Natural killer cell treated with Interleukin-12 subunit alpha and Interleukin-12 subunit beta and Interleukin-15 and Interleukin-18, amount 100 ng/mL, for 72 hours (primary cell): ENCODE data around the gene RBM38. TPM values are rescaled to one million over a fixed set of nuclear protein-coding genes. Genes with fewer than 3 reads are reported as not detected.

Source experiments
- ATAC-seq, 2 donors: fragments of 150-1000 bp; cut with Tn5 transposase in 1 of 2; sonication (Bioruptor Pico), chemical (Tn5 transposase) in 1 of 2; 2 replicates each; pipeline ENCODE4 v1.10.0; 2021
- DNase-seq: peaks from one replicate; pipeline ENCODE4 v3.0.0; 2022; ENCODE audit warnings: low spot score
- H3K27ac Mint-ChIP-seq, 2 donors: 1 replicate in 1 of 2; 2 replicates in 1 of 2; pipeline ENCODE4 v1.8.0; 2022; ENCODE audit warnings: mixed read lengths in 2 of 2, mild to moderate bottlenecking in 1 of 2, moderate library complexity in 1 of 2
- H3K27me3 Mint-ChIP-seq, 2 donors: 1 replicate in 1 of 2; 2 replicates in 1 of 2; pipeline ENCODE4 v1.8.0; 2022; ENCODE audit warnings: mixed read lengths in 2 of 2
- H3K36me3 Mint-ChIP-seq: one replicate; pipeline ENCODE4 v1.8.0; 2022; ENCODE audit warnings: mixed read lengths
- H3K4me1 Mint-ChIP-seq, 2 donors: 1 replicate in 1 of 2; 2 replicates in 1 of 2; pipeline ENCODE4 v1.8.0; 2022; ENCODE audit warnings: low read depth in 2 of 2, mixed read lengths in 2 of 2, mild to moderate bottlenecking in 1 of 2
- H3K4me3 Mint-ChIP-seq: one replicate; pipeline ENCODE4 v1.8.0; 2022; ENCODE audit warnings: mixed read lengths
- H3K9me3 Mint-ChIP-seq: 2 replicates; pipeline ENCODE4 v1.8.0; 2022; ENCODE audit warnings: mixed read lengths
- total RNA-seq, 2 donors: library from RNA; stranded (reverse); gene quantifications; one replicate each; pipeline ENCODE4 v1.2.3, GENCODE V29; 2022

The RBM38 gene
- total RNA-seq, 2 donors from 2014 or later: 18.3 to 29.2 TPM

DNA sequence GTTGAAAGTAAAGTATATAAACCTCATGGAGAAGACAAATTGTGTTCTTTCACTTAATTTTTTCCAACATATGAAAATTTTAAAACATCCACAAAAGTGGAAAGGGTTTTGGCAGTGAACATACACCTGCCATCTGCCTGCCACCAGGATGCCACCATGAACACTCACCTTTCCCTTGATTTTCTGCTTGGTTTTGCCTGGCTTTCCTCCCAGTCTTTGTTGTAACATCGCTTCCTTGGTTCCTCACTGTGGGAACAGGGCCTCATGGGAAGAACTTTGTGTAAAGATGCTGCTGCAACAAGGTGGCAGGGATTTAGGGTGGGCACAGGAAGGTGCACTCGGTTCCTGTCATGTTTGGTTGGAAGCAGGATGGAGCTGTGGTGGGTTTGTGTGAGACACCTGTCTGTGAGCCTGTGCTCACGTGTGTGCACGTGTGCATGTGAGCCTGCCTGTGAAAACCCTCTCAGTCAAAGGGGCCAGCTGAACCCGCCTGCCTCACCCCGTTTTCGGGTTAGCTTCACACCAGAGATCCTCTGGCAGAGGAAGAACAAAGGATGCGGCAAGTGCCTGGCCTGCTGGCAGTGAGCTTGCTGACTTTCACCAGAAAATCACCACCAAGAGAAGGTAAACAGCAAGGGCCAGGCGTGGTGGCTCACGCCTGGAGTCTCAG, 11.0 kb upstream of the RBM38 start:
- H3K27me3 Mint-ChIP-seq: no peaks in the 10 kb centered on the region
- DNase-seq (no peak), ATAC-seq (no peak)
- H3K36me3 Mint-ChIP-seq: peaks cover 33% of the 10 kb centered on the region
- peaks cover 55 to 66% of the 10 kb centered on the region in 2 donors for H3K4me1 Mint-ChIP-seq
- H3K9me3 Mint-ChIP-seq: no peaks in the 10 kb centered on the region
- H3K4me3 Mint-ChIP-seq: no peak overlapping the region
- H3K27ac Mint-ChIP-seq: no peak overlapping the region

DNA sequence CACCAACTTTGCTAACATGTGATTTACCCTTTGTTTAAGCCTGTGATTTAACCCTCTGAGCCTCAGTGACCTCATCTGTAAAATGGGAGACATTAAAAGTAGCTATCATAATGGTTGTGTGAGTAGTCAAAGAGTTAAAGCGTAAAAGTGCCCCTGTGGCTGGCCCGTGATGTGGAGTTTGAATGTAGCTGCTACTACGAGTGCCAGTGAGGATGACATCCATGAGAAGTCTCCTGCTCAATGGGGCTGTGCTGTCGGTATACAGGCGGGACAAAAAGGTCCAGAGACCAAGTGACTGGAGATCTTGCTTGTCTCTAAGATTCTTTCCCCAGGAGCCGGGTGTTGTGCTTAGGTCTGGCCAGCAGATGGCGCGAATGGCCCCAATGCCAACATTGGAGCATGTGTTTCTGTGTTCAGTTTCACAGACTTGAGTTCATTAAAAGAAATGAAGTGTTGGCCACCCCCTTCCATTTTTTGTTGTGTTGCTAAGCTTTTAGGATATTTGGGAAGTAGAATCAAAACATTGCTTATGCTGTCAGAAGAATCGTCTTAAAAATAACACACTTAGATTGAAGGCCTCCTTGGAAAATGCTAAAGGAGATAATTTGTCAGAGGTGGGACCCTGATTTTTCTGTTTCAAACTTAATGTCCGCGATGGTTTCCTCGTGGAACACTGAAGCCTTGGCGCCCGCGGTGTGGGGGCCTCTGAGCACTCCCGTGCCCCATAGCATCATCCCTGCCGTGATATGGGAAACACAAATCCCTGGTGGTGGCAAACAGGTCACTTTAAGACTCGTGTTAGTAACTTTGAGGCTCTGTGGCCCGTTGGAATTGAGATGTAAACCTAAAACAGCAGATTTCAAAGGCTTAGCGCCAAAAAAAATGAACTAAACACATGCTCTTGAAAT, 9.3 kb upstream of the RBM38 start:
- H3K36me3 Mint-ChIP-seq: peaks cover 21% of the 10 kb centered on the region
- H3K27ac Mint-ChIP-seq: peak overlapping the region in 1 of 2 donors; percentile 37

DNA sequence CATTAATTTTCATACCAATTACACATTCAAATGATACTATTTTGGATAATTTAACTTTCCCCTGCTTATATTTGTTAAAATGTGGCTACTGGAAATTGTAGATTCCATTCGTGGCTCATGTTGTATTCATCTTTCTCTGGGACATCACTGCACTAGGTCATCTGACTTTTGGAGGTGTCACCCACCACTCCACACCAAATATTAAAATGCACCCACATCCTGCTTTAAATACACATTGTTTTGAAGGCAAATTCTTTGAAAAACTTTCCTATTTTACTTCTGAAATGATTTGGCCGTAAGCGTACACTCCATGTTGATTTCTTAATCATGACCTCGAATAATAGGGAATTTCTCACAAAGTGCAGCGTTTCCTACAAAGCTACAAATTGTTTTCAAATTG, 8.7 kb upstream of the RBM38 start:
- DNase-seq (peak; percentile 52), ATAC-seq (no peak)
- Mint-ChIP-seq H3K4me3 (no peak overlapping the region), H3K27me3 (no peaks in the 10 kb centered on the region), H3K4me1 (peaks cover 51 to 59% of the 10 kb centered on the region in 2 donors), H3K27ac (peak overlapping the region in 1 of 2 donors; percentile 37), H3K9me3 (no peaks in the 10 kb centered on the region), H3K36me3 (peaks cover 14% of the 10 kb centered on the region)

More for the DNA sequence above, 9.3 kb upstream of the RBM38 start:
- Mint-ChIP-seq H3K4me1 (peaks cover 55 to 66% of the 10 kb centered on the region in 2 donors), H3K9me3 (no peaks in the 10 kb centered on the region), H3K27me3 (no peaks in the 10 kb centered on the region), H3K4me3 (no peak overlapping the region)
- peak; percentile 74 for DNase-seq
- ATAC-seq: peak; percentile 56 to 63

DNA sequence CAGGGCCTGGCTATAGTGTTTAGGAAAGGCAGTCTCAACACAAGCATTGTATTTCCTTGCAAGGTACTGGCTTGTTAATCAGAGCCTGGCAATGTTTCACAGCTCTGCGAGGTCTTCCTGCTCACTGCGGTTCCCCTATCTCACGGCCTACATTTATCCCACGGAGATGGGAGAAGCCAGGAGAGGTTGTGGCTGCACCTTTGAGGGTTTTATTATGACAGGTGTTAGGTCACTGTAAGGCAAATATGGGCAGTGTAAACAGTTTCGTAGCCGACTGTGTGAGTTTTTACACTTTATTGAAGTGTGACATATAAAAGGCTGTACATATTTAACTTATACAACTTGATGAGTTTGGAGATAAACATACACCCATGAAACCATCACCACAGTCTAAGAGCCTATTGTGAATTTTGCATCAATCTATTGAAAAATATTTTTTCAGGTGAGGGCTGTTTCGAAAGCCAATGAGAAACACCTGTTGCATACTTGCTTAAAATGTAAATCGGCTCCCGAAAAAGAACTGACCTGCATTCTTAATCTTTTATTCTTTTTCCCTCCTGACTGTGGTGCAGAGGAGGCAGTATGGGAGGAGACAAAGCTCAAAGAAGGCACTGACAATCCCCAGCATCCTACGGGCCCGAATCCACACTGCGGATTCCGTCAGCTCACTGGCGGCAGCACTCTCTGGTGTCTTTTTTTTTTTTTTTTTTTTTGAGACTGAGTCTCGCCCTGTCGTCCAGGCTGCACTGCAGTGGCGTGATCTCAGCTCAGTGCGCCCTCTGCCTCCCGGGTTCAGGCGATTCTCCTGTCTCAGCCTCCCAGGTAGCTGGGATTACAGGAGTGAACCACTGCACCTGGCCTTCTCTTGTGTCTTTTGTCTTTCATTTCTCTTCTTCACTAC, 7.5 kb upstream of the RBM38 start:
- H3K27ac Mint-ChIP-seq: peak overlapping the region; percentile 10 to 30

DNA sequence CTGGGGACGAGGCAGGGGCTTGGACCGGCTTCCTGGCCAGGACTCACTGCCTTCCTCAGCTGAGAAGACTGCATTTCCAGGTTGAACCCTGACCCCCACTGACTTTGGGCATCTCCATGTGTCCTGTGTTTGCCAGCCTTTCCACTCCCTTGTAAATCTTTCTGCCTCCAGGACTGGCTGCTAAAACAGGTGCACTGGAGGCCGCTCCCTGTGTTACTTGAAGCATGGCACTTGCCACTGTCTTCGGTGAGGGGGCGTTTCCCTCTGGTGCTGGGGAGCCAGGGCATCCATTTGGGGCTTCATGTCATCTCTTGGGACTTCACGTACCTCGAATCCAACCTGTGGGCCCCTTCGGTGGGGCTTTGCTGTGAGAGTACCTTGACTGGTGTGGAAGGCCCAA, 6.7 kb upstream of the RBM38 start:
- DNase-seq (peak; percentile 40), ATAC-seq (no peak)
- peaks cover 36 to 42% of the 10 kb centered on the region in 2 donors for H3K4me1 Mint-ChIP-seq
- H3K9me3 Mint-ChIP-seq: no peaks in the 10 kb centered on the region
- H3K36me3 Mint-ChIP-seq: peaks cover 5% of the 10 kb centered on the region
- H3K4me3 Mint-ChIP-seq: no peak overlapping the region
- H3K27ac Mint-ChIP-seq: peak overlapping the region in 1 of 2 donors; percentile 30
- H3K27me3 Mint-ChIP-seq: no peaks in the 10 kb centered on the region

More for the DNA sequence above, 7.5 kb upstream of the RBM38 start:
- Mint-ChIP-seq H3K27me3 (no peaks in the 10 kb centered on the region), H3K4me1 (peaks cover 42 to 47% of the 10 kb centered on the region in 2 donors), H3K36me3 (peaks cover 8% of the 10 kb centered on the region), H3K9me3 (no peaks in the 10 kb centered on the region), H3K4me3 (no peak overlapping the region)
- DNase-seq (peak; percentile 8), ATAC-seq (no peak)

DNA sequence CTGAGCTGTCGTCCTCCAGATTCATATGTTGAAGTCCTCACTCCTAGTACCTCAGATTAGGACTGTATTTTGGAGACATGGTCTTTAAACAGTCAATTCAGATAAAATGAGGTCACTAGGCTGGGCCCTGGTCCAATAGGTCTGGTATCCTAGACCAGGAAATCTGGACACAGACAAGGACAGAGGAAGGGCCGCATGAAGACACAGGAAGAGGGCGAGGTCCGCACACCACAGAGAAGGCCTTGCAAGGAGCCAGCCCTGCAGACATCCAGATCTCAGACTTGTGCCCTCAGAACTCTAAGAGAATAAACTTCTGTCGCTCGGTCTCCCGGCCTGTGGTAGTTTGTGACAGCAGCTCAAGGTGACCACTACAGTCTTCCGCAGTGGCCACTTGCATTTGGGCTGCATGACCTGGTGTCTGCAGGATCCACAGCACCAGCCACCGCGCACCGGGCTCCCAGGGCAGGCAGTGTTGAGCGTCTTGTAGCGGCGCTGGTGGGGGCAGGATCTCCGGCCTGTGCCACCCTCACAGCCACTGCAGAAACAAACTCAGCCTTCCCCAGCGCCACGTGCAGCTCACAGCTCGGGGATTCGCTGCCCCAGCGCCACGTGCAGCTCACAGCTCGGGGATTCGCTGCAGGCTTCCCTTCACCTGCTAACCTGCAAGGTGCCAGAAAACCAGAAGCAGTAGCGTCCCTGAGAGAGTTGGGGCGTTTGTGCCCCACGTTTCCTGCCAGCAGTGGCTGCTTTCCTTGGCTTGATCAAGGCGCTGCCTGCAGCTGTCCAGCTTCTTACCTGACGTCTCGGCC, 6.0 kb upstream of the RBM38 start:
- Mint-ChIP-seq H3K4me1 (peaks cover 32 to 39% of the 10 kb centered on the region in 2 donors), H3K4me3 (no peak overlapping the region), H3K27ac (peak overlapping the region in 1 of 2 donors; percentile 30), H3K27me3 (no peaks in the 10 kb centered on the region), H3K36me3 (no peaks in the 10 kb centered on the region), H3K9me3 (no peaks in the 10 kb centered on the region)
- DNase-seq: peak; percentile 47
- no peak for ATAC-seq

DNA sequence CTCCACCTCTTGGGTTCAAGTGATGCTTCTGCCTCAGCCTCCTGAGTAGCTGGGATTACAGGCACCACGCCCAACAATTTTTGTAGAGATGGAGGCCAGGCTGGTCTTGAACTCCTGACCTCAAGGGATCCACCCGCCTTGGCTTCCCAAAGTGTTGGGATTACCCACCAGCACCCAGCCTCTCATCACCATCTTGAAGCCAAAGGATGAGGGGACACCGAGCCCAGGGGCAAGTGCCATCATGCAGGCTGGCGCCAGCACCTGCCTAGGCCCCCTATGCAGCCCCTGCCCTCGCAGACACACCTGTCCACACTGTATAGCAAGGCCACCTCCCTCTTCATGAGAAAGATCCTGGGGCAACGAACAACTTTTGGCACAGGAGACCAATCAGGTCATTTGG, 5.3 kb upstream of the RBM38 start:
- no peaks in the 10 kb centered on the region for H3K9me3 Mint-ChIP-seq
- DNase-seq (peak; percentile 41), ATAC-seq (no peak)
- peaks cover 35 to 41% of the 10 kb centered on the region in 2 donors for H3K4me1 Mint-ChIP-seq
- H3K36me3 Mint-ChIP-seq: no peaks in the 10 kb centered on the region
- H3K27ac Mint-ChIP-seq: no peak overlapping the region
- H3K27me3 Mint-ChIP-seq: no peaks in the 10 kb centered on the region
- no peak overlapping the region for H3K4me3 Mint-ChIP-seq

DNA sequence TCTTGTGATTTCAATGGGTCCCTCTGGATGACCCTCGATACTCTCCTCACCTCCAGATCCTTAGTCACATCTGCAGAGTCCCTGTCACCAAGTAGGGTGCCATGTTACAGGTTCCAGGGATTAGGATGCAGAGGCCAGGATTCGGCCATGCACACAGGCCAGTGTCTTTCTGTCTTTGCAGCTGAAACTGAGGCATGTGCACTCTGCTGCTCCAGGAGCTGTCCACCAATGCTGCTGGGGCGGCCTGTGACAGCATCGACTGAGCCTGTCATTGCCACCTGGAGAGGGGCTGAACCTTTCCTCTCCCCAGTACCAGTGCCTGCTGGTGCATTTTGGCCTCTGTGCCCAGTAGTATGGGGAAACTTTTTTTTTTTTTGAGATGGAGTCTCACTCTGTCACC, 4.4 kb upstream of the RBM38 start:
- no peaks in the 10 kb centered on the region for H3K36me3 Mint-ChIP-seq
- ATAC-seq (no peak), DNase-seq (peak; percentile 13)
- H3K4me1 Mint-ChIP-seq: peaks cover 33 to 38% of the 10 kb centered on the region in 2 donors
- no peaks in the 10 kb centered on the region for H3K27me3 Mint-ChIP-seq
- H3K9me3 Mint-ChIP-seq: no peaks in the 10 kb centered on the region
- no peak overlapping the region for H3K27ac Mint-ChIP-seq
- no peak overlapping the region for H3K4me3 Mint-ChIP-seq

DNA sequence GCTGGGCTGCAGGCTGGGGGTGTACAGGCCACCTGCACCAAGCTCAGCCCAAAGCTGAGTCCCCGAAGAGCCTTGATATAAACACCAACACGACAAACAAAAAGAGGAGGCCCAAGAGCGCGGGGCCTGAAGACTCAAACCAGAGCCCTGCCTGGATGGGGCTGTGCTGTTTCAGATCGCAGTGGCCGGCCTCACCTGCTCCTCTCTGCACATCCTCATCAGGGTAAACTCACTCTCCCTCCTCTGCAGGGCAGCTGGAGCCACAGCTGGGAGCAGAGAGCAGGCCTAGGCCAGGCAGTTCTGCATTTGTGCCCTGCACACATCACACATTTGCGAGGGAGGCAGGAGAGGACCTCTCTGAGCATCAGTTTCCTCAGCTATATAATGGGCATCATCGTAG, 3.7 kb upstream of the RBM38 start:
- peaks cover 32 to 38% of the 10 kb centered on the region in 2 donors for H3K4me1 Mint-ChIP-seq
- no peak overlapping the region for H3K4me3 Mint-ChIP-seq
- H3K9me3 Mint-ChIP-seq: no peaks in the 10 kb centered on the region
- DNase-seq (peak; percentile 38), ATAC-seq (no peak)
- H3K36me3 Mint-ChIP-seq: no peaks in the 10 kb centered on the region
- H3K27me3 Mint-ChIP-seq: no peaks in the 10 kb centered on the region
- no peak overlapping the region for H3K27ac Mint-ChIP-seq

DNA sequence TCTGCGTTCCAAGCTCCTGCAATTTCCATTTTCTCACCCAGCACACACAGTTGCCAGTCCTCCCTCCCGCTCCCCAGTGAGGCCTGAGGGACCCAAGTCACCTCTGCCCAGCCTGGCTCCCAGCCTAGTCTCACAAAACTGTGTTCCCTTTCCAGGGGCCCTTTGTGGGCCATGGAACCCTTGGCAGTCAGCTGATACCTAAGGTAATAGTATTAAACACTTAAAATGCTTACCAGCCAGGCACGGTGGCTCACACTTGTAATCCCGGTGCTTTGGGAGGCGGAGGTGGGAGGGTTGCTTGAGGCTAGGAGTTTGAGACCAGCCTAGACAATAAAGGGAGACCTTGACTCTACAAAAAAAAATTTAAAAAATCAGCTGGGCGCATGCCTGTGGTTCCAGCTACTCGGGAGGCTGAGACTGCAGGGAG, 3.2 kb upstream of the RBM38 start:
- no peaks in the 10 kb centered on the region for H3K27me3 Mint-ChIP-seq
- no peak overlapping the region for H3K4me3 Mint-ChIP-seq
- no peaks in the 10 kb centered on the region for H3K36me3 Mint-ChIP-seq
- no peaks in the 10 kb centered on the region for H3K9me3 Mint-ChIP-seq
- H3K4me1 Mint-ChIP-seq: peaks cover 31 to 38% of the 10 kb centered on the region in 2 donors
- DNase-seq (peak; percentile 34), ATAC-seq (no peak)
- H3K27ac Mint-ChIP-seq: peak overlapping the region in 1 of 2 donors; percentile 46

DNA sequence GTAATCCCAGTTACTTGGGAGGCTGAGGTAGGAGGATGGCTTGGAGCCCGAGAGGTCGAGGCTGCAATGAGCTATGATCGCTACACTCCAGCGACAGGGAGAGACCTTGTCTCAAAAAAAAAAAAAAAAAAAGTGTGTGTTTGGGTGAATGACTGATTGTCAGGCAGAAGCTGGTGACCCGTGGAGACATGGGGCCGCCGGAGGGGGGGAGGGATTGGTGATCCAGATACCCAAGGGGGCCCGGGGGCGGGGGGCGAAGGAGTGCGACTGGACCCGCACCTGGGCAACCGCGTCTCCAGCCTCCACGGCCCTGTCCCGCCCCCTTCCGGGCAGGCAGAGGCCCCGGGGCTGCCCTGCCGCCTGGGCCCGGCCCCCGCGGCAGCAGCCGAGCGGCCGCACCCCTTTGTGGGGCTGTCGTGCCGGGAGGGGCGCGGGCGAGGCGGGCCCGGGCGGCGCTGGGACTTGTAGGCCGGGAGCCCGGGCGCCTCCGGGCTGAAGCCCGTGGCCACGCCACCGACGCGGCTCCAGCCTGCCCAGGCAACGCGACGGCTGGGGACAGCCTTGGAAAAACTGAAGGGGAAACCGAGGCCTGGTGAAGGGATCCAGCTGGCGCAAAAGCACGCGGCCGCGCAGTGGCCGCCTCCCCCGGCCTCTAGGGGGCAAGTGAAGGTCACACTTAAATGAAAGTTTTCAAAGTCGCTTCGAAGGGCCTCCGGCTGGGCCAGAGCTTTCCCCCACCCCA, 2.1 kb upstream of the RBM38 start:
- H3K9me3 Mint-ChIP-seq: no peaks in the 10 kb centered on the region
- peaks cover 5% of the 10 kb centered on the region for H3K36me3 Mint-ChIP-seq
- DNase-seq (peak; percentile 70), ATAC-seq (peak; percentile 18 to 42)
- H3K4me3 Mint-ChIP-seq: peak overlapping the region; percentile 83
- no peaks in the 10 kb centered on the region for H3K27me3 Mint-ChIP-seq
- peaks cover 36 to 41% of the 10 kb centered on the region in 2 donors for H3K4me1 Mint-ChIP-seq
- H3K27ac Mint-ChIP-seq: peak overlapping the region; percentile 77 to 86
